ENCODE data around the gene RBBP8NL. TPM values are rescaled to one million over a fixed set of nuclear protein-coding genes. Genes with fewer than 3 reads are reported as not detected.

Gene RBBP8NL
- total RNA-seq, 1 experiment from 2014 or later, result 6.2 TPM

GRCh38 chr20:62453186-62453808 is 26.0 kb upstream of the RBBP8NL start:
- no peaks in the 10 kb centered on the region for H3K36me3 Mint-ChIP-seq (ENCODE audit: insufficient read depth, unreplicated experiment)
- H3K4me3 Mint-ChIP-seq (ENCODE audit: low read depth, unreplicated experiment), result no peak overlapping the region
- CTCF ChIA-PET, result no interaction called here
- no peaks in the 10 kb centered on the region for H3K9me3 Mint-ChIP-seq (ENCODE audit: low read depth, unreplicated experiment)
- H3K27ac Mint-ChIP-seq (ENCODE audit: unreplicated experiment), result no peak overlapping the region
- no peak for DNase-seq
- TF ChIP-seq CTCF (IDR thresholded peaks at IDR 0.05; ENCODE audit: unreplicated experiment), result no peak
- BruUV-seq (replicated peaks), result no TSS peak
- intact Hi-C loops (cut with micrococcal nuclease; ENCODE audit: unreplicated experiment), result no loop called here
- H3K4me1 Mint-ChIP-seq (ENCODE audit: low read depth, unreplicated experiment), result no peaks in the 10 kb centered on the region
- peaks cover 100% of the 10 kb centered on the region for H3K27me3 Mint-ChIP-seq (ENCODE audit: unreplicated experiment)

GRCh38 chr20:62452475-62453095 is 25.2 kb upstream of the RBBP8NL start:
- TF ChIP-seq CTCF (IDR thresholded peaks at IDR 0.05; ENCODE audit: unreplicated experiment), result no peak
- Mint-ChIP-seq H3K4me3 (ENCODE audit: low read depth, unreplicated experiment) (no peak overlapping the region), H3K36me3 (ENCODE audit: insufficient read depth, unreplicated experiment) (no peaks in the 10 kb centered on the region), H3K9me3 (ENCODE audit: low read depth, unreplicated experiment) (no peaks in the 10 kb centered on the region), H3K27me3 (ENCODE audit: unreplicated experiment) (peaks cover 100% of the 10 kb centered on the region), H3K27ac (ENCODE audit: unreplicated experiment) (no peak overlapping the region), H3K4me1 (ENCODE audit: low read depth, unreplicated experiment) (no peaks in the 10 kb centered on the region)
- CTCF ChIA-PET, result no interaction called here
- no peak for DNase-seq
- no TSS peak for BruUV-seq (replicated peaks)
- intact Hi-C loops (cut with micrococcal nuclease; ENCODE audit: unreplicated experiment), result no loop called here

- no peak for DNase-seq
- intact Hi-C loops (cut with micrococcal nuclease; ENCODE audit: unreplicated experiment), result no loop called here
- no TSS peak for BruUV-seq (replicated peaks)
- Mint-ChIP-seq H3K4me3 (ENCODE audit: low read depth, unreplicated experiment) (no peak overlapping the region), H3K4me1 (ENCODE audit: low read depth, unreplicated experiment) (no peaks in the 10 kb centered on the region), H3K9me3 (ENCODE audit: low read depth, unreplicated experiment) (no peaks in the 10 kb centered on the region), H3K27me3 (ENCODE audit: unreplicated experiment) (peaks cover 100% of the 10 kb centered on the region), H3K36me3 (ENCODE audit: insufficient read depth, unreplicated experiment) (no peaks in the 10 kb centered on the region), H3K27ac (ENCODE audit: unreplicated experiment) (no peak overlapping the region)
- CTCF ChIA-PET, result no interaction called here
- no peak for TF ChIP-seq CTCF (IDR thresholded peaks at IDR 0.05; ENCODE audit: unreplicated experiment)
These were observed 24.6 kb upstream of the RBBP8NL start for GRCh38 chr20:62451970-62452369.

GRCh38 chr20:62451156-62451767 is 23.9 kb upstream of the RBBP8NL start:
- no peak for DNase-seq
- intact Hi-C loops (cut with micrococcal nuclease; ENCODE audit: unreplicated experiment), result no loop called here
- H3K27me3 Mint-ChIP-seq (ENCODE audit: unreplicated experiment), result peaks cover 100% of the 10 kb centered on the region
- CTCF ChIA-PET, result interaction anchor here (0.5 to 0.6 kb wide), 4 partner anchors 24 to 237 kb away, joined by 3 to 13 read pairs (median 4); partner anchors contain the start of gene RBBP8NL
- H3K27ac Mint-ChIP-seq (ENCODE audit: unreplicated experiment), result no peak overlapping the region
- no peak for TF ChIP-seq CTCF (IDR thresholded peaks at IDR 0.05; ENCODE audit: unreplicated experiment)
- H3K4me1 Mint-ChIP-seq (ENCODE audit: low read depth, unreplicated experiment), result no peaks in the 10 kb centered on the region
- no peaks in the 10 kb centered on the region for H3K36me3 Mint-ChIP-seq (ENCODE audit: insufficient read depth, unreplicated experiment)
- no peaks in the 10 kb centered on the region for H3K9me3 Mint-ChIP-seq (ENCODE audit: low read depth, unreplicated experiment)
- no TSS peak for BruUV-seq (replicated peaks)
- H3K4me3 Mint-ChIP-seq (ENCODE audit: low read depth, unreplicated experiment), result no peak overlapping the region

Measured in Calu3 (cell line).